ENCODE data around the gene PLCB1.

GRCh38 chr20:8525017-8525343 is 392.9 kb downstream of the PLCB1 start:
- no peak for TF ChIP-seq CTCF (conservative IDR thresholded peaks at IDR 0.05 in 1 of 2, IDR thresholded peaks at IDR 0.05 in 1 of 2; ENCODE audit: extremely low read depth in 1 of 2, insufficient read depth in 1 of 2, low read depth in 1 of 2, low read length in 2 of 2)
- no peak for TF ChIP-seq EZH2 (IDR thresholded peaks at IDR 0.05; ENCODE audit: borderline replicate concordance, low read length)
